HG02973 (cell line): ENCODE data around the gene ACACB.
"Not testable (repeated sequence)": the region's sequence is repeated elsewhere in the genome, so short reads cannot be mapped to it uniquely, and the experiment has no call there.

Experiments used
- ATAC-seq: cut with Tn5 transposase; IDR thresholded peaks from one replicate; pipeline ENCODE4 v1.9.1; 2021; ENCODE audit warnings: moderate library complexity; ENCODE audit not compliant: unreplicated experiment

The ACACB gene

DNA sequence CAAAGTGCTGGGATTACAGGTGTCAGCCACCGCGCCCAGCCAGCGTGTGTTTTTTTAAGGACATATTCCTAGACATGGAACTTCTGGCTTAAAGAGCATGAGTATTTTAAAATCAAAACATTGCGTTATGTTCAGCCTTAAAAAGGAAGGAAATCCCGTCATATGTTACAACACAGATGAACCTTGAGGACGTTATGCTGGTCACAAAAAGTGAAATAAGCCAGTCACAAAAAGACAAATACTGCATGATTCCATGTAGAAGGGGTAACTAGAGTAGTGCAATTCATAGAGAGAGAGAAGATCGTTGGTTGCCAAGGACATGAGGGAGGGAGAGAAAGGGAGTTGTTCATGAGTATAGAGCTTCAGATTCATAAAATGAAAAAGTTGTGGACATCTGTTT, 53.9 kb downstream of the ACACB start:
- no peak for ATAC-seq

DNA sequence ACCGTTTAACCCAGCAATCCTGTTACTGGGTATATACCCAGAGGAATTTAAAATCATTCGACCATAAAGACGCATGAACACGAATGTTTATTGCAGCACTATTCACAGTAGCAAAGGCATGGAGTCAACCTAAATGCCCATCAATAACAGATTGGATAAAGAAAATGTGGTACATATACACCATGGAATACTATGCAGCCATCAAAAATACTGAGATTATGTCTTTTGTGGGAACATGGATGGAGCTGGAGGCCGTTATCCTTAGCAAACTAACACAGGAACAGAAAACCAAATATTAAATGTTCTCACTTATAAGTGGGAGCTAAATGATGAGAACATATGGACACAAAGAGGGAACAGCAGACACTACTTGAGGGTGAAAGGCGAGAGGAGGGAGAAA, 56.4 kb downstream of the ACACB start:
- ATAC-seq: not testable (repeated sequence)

DNA sequence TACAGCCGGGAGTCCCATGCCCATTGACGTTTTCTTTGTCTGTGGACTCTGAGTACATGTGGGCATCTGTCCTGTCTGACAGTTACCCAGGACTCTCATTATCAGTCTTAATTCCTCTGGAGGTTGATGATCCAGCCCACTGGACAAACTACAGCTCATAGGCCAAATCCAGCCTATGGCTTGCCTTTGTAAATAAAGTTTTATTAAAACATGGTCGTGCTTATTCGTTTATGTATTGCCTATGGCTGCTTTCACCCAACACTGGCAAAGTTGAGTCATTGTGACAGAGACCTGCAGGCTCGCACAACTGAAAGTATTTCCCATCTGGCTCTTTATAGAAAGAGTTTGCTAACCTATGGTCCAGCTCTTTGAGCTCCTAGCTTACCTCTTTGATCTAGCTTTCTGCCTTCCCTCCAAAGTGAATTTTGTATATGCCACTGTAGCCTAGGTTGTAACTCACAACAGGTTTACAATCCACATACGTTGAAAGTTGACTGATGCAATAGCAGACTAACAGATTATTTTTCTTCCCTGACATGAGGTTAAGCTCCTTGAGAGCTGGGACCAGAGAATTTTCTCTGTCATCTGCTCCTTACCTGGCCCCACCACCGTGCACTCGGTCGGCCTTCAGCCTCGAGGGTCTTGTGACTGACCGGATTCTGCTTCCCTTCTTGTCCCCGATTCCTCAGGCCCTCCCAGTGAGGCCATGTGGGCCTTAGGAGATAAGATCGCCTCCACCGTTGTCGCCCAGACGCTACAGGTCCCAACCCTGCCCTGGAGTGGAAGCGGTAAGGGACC, 57.3 kb downstream of the ACACB start:
- no peak for ATAC-seq

DNA sequence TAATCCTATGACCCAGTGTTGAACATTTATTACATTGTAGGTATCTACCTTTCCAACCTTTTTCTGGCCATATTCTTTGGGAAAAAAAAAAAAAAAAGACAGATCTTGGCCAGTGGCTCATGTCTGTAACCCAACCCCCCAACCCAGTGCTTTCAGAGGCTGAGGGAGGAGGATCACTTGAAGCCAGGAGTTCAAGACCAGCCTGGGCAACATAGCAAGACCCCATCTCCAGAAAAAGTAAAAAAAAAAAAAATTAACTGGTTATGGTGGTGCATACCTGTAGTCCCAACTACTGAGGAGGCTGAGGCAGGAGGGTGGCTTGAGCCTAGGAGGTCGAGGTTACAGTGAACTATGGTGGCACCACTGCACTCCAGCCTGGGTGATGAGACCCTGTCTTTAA, 58.1 kb downstream of the ACACB start:
- no peak for ATAC-seq

- no peak for ATAC-seq
Observed at GRCh38 chr12:109178532-109178931, 62.1 kb downstream of the ACACB start.

GRCh38 chr12:109179927-109180326, 63.5 kb downstream of the ACACB start:
- no peak for ATAC-seq

GRCh38 chr12:109182041-109182839, 65.9 kb downstream of the ACACB start:
- no peak for ATAC-seq

- no peak for ATAC-seq
Observed at GRCh38 chr12:109185441-109185840, 69.1 kb downstream of the ACACB start.

DNA sequence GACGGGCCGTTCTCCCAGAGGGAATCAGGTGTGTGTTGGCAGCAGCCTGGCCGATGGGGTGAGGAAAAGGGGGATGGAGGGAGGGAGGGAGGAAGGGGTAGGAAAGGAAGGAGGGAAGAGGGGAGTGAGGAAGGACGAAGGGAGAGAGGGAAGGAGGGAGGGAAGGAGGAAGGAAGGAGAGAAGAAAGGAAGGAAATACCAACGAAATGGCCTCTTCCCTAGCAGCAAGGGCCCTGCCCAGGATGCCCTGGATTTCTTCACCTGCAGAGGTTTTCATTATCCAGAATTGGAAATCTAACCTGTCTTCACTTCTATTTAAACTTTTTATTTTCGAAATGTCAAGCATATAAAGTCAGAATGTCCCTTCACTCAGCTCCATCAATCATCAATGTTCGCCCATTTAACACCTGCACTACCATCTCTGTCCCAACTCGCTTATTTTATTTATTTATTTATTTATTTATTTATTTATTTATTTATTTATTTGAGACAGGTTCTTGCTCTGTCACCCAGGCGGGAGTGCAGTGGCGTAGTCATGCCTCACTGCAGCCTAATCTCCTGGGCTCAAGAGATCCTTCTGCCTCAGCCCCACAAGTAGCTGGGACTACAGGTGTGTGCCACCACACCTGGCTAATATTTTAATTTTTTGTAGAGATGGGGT, 70.7 kb downstream of the ACACB start:
- no peak for ATAC-seq

GRCh38 chr12:109188108-109188712, 71.8 kb downstream of the ACACB start:
- no peak for ATAC-seq

DNA sequence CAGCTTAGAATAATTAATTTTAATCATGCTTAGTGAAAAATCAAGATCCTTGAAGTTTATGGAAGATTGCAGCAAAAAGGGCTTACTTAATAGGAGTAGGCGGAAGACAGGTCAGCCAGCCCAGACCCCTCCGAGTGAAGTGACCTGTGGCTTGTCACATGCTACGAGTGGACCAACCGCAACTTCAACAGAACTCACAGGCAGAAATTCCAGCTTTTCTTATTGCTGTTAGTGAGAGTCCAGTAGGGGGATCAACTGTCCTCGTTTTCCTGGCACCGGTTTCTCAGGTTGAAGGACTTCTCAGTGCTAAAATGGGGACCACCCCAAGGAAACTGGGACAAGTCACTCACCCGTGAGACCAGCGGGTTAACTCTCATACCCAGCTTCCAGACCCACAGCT, 72.9 kb downstream of the ACACB start:
- ATAC-seq: no peak

DNA sequence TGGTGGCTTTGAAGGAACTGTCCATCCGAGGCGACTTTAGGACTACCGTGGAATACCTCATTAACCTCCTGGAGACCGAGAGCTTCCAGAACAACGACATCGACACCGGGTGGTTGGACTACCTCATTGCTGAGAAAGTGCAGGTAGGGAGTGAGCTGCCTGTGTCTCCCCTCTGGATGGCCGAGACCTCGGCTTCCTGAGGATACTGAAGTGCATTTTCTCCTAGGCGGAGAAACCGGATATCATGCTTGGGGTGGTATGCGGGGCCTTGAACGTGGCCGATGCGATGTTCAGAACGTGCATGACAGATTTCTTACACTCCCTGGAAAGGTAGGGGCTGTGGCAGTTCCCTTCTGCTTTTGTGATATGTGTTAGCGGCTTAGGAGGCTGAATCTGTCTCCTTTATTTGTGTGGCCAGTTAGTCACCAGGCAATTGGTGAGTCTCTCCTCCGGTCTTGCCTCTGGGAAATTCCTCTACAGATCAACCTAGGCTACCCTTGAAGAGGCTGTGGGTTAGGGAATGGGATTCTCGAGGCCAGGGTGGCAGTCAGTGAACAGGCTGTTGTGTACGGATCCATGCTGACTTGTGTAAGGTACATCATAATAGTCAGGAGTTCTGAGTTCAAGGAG, 75.3 kb downstream of the ACACB start:
- no peak for ATAC-seq

DNA sequence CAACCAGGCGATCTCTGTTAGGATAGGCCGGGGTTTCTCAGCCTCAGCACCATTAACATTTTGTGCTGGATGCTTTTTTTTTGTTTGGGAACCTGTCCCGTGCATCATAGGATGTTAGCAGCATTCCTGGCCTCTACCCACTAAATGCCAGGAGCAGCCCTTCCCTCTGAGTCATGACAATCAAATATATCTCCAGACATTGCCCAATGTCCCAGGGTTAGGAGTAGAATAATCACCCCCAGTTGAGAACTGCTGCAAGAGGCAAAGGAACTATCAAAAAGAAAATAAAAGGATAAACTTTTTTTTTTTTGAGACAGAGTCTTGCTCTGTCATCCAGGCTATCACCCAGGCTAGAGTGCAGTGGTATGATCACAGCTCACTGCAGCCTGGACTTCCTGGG, 76.0 kb downstream of the ACACB start:
- no peak for ATAC-seq

DNA sequence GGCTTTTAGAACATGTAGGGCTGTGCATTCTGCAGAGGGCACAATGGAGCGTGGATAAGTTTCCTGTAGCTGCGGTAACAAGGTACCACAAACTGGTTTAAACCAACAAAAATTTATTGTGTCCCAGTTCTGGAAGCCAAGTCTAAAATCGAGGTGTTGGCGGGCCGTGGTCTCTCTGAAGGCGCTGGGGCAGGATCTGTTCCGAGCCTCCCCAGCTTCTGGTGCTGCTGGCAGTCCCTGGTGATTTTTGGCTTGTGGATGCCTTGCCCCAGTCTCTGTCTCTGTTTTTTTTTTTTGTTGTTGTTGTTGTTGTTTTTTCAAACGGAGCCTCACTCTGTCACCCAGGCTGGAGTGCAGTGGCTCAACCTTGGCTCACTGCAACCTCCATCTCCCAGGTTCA, 77.5 kb downstream of the ACACB start:
- no peak for ATAC-seq

- ATAC-seq: no peak
Observed at GRCh38 chr12:109196332-109196731, 79.9 kb downstream of the ACACB start.

DNA sequence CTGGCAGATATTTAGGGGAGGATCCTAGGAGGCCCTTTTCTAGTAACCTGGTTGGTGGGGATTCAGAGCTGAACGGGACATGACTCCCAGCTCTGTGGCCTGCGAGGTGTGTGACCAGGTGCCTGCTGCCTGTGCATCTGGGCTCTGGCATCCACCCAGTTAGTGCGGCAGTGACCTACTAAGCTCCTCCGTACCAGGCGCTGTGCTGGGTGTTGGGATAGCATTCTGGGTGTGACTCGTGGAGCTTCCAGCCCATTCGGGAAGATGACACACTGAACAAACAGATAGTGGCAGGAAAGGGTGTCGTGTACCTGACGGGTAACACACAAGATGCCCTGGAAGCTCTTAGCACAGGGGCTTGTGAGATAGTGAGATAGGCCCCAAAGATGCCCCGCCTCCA, 80.9 kb downstream of the ACACB start:
- no peak for ATAC-seq

DNA sequence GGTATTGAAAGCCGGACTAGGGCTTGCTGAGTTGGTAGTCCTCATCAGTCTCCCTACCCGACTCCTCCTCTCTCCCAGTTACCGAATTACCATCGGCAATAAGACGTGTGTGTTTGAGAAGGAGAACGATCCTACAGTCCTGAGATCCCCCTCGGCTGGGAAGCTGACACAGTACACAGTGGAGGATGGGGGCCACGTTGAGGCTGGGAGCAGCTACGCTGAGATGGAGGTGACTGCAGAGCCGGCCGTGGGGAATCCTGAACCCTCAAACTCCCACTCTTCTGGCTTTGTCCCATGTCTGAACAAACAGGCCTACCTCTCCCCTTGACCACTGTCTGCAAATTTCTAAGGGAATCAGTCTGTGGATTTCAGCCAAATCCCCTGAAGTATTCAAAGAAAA, 82.9 kb downstream of the ACACB start:
- no peak for ATAC-seq

DNA sequence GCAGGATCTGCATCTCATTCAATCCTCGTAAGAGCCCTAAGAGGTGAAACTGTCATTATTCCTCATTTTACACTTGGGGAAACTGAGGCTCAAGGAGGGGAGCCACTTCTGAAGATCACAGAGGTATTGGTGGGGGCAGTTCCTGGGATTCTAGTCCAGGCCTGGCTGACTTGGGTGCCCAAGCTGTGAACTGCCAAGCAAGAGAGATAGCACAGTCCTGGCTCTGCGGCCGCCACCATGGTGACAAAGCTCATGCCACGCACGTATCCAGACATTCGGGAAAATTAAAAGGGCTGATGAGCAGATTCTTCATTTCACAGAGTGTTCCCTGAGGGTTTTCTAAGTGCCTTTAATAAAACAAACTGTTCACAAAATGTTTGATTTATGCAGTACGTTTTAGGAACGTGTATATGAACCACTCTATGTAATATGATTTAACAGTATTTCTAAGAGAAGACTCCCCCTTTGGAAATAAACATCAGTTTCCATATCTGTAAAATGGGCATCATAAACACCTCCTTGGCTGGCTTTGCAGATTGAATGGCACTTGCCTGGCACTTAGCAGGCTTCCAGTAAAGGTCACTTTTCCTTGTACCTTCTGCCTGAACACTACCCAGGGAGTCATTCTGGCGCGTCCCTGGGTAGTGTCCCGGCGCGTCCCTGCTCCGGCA, 84.6 kb downstream of the ACACB start:
- ATAC-seq: no peak

- ATAC-seq: no peak
Observed at GRCh38 chr12:109201496-109201885, 85.1 kb downstream of the ACACB start.

GRCh38 chr12:109202770-109203169, 86.4 kb downstream of the ACACB start:
- ATAC-seq: no peak
